B cell (primary cell): ENCODE results near the gene PTPRN2. TPM values are rescaled to one million over a fixed set of nuclear protein-coding genes. Genes with fewer than 3 reads are reported as not detected.

Experiments used
- ATAC-seq: fragments of 200-7000 bp; cut with Tn5 transposase; one replicate; pipeline ENCODE4 v1.10.0; 2021; ENCODE audit warnings: low read depth, mild to moderate bottlenecking, moderate number of reproducible peaks, moderate library complexity
- CTCF ChIA-PET: fragments of 350-600 bp; sonication (Branson Sonifier 250); formaldehyde crosslinking; loops from one replicate; lab custom pipeline; 2021; ENCODE audit warnings: antibody characterized with exemption, inconsistent platforms; lab: Charles Lee
- POLR2A ChIA-PET: fragments of 350-600 bp; sonication (Branson Sonifier 250); formaldehyde crosslinking; loops from one replicate; lab custom pipeline; 2021; ENCODE audit warnings: antibody characterized with exemption; lab: Charles Lee
- DNase-seq: peaks from one replicate; pipeline ENCODE4 v3.0.0; 2013
- H2AFZ ChIP-seq: 2 replicates; pipeline ENCODE4 v1.6.1; 2012; ENCODE audit warnings: mild to moderate bottlenecking, low read depth, low read length; ENCODE audit not compliant: insufficient read depth, poor library complexity, severe bottlenecking
- H3K27ac ChIP-seq, 2 donors: 1 replicate in 1 of 2; 2 replicates in 1 of 2; pipeline ENCODE4 v1.5.1; 2012 to 2013; ENCODE audit warnings: low read length in 2 of 2, mild to moderate bottlenecking in 2 of 2, moderate library complexity in 1 of 2
- H3K27me3 ChIP-seq, 4 experiments: fragments of 200-600 bp in 1 of 4; sonication (generic) in 1 of 4; replicated peaks in 1 of 4; 1 replicate in 2 of 4; 2 replicates in 2 of 4; pipeline versions ENCODE4 v1.6.1 to v1.7.0; 2013 to 2016; ENCODE audit warnings: low read length in 3 of 4, mild to moderate bottlenecking in 2 of 4, mixed read lengths in 1 of 4, moderate library complexity in 1 of 4; ENCODE audit not compliant: insufficient read depth in 4 of 4, control insufficient read depth in 3 of 4; ENCODE audit errors: control extremely low read depth in 1 of 4
- H3K36me3 ChIP-seq, 2 experiments: replicated peaks in 1 of 2; 1 replicate in 1 of 2; 2 replicates in 1 of 2; pipeline versions ENCODE4 v1.6.1 to v1.7.1; 2013; ENCODE audit warnings: low read length in 1 of 2; ENCODE audit not compliant: insufficient read depth in 2 of 2, control insufficient read depth in 1 of 2; ENCODE audit errors: control extremely low read depth in 1 of 2, extremely low read depth in 1 of 2
- H3K4me1 ChIP-seq, 2 donors: fragments of 200-600 bp in 1 of 2; sonication (generic) in 1 of 2; 1 replicate in 1 of 2; 2 replicates in 1 of 2; pipeline versions ENCODE4 v1.5.1 to v1.6.1; 2013 to 2017; ENCODE audit warnings: low read length in 2 of 2; ENCODE audit not compliant: control insufficient read depth in 2 of 2, insufficient read depth in 2 of 2
- H3K4me2 ChIP-seq: replicated peaks from 2 replicates; pipeline ENCODE3; 2012; ENCODE audit warnings: mild to moderate bottlenecking, low read depth, low read length; ENCODE audit not compliant: poor library complexity, severe bottlenecking
- H3K4me3 ChIP-seq, 5 experiments: fragments of 200-600 bp in 1 of 5; sonication (generic) in 1 of 5; 1 replicate in 3 of 5; 2 replicates in 2 of 5; pipeline versions ENCODE4 v1.5.1 to v1.7.0; 2011 to 2016; ENCODE audit warnings: low read length in 4 of 5, mild to moderate bottlenecking in 4 of 5, low read depth in 2 of 5, control low read depth in 1 of 5, moderate library complexity in 1 of 5; ENCODE audit not compliant: insufficient read depth in 1 of 5; ENCODE audit errors: control extremely low read depth in 1 of 5, extremely low read depth in 1 of 5
- H3K79me2 ChIP-seq: fragments of 200-600 bp; sonication (generic); one replicate; pipeline ENCODE4 v1.6.0; 2016; ENCODE audit warnings: low read length; ENCODE audit not compliant: control insufficient read depth, insufficient read depth
- H3K9ac ChIP-seq: fragments of 200-600 bp; sonication (generic); 2 replicates; pipeline ENCODE4 v1.6.1; 2017; ENCODE audit warnings: mild to moderate bottlenecking, low read length, moderate library complexity
- H3K9me3 ChIP-seq, 3 donors: one replicate each; pipeline versions ENCODE4 v1.6.1 to v1.7.1; 2013; ENCODE audit warnings: low read length in 2 of 3; ENCODE audit not compliant: control insufficient read depth in 2 of 3, insufficient read depth in 1 of 3; ENCODE audit errors: control extremely low read depth in 1 of 3
- H4K20me1 ChIP-seq: 2 replicates; pipeline ENCODE4 v1.6.0; 2012; ENCODE audit warnings: mild to moderate bottlenecking, low read length; ENCODE audit not compliant: insufficient read depth, control insufficient read depth, poor library complexity, severe bottlenecking
- H3K27ac Mint-ChIP-seq: one replicate; pipeline ENCODE4 v1.8.0; 2021; ENCODE audit warnings: mixed read lengths
- H3K27me3 Mint-ChIP-seq: one replicate; pipeline ENCODE4 v1.8.0; 2021; ENCODE audit warnings: mixed read lengths
- H3K4me1 Mint-ChIP-seq: one replicate; pipeline ENCODE4 v1.8.0; 2021; ENCODE audit warnings: mixed read lengths
- H3K4me3 Mint-ChIP-seq: one replicate; pipeline ENCODE4 v1.8.0; 2021; ENCODE audit warnings: mixed read lengths
- H3K9me3 Mint-ChIP-seq: one replicate; pipeline ENCODE4 v1.8.0; 2022; ENCODE audit warnings: mixed read lengths; ENCODE audit not compliant: insufficient read depth
- CTCF ChIP-seq: fragments of 200-600 bp; IDR thresholded peaks from one replicate; pipeline ENCODE4 v1.8.0; 2022; ENCODE audit warnings: antibody characterized with exemption, mild to moderate bottlenecking
- EZH2 ChIP-seq: IDR thresholded peaks from 2 replicates; pipeline ENCODE4 v1.6.1; 2012; ENCODE audit warnings: borderline replicate concordance, low read depth, mild to moderate bottlenecking, moderate library complexity, low read length; ENCODE audit not compliant: insufficient read depth, poor library complexity, severe bottlenecking
- WGBS: methylation state at CpG from one replicate; pipeline ENCODE4 v1.1.5; 2013; ENCODE audit warnings: missing lambda C conversion rate; ENCODE audit not compliant: insufficient coverage; 5-methylcytosine and 5-hydroxymethylcytosine counted together
- intact Hi-C: fragments of 100-400 bp; cut with micrococcal nuclease; formaldehyde crosslinking; loops from one replicate; pipeline ENCODE4 v1.10.0; 2022
- polyA plus RNA-seq: library from polyadenylated mRNA; depleted of rRNA; stranded (reverse); fragments of >200 nt; gene quantifications from 2 replicates; pipeline ENCODE4 v1.2.3, GENCODE V29; 2012
- total RNA-seq, 2 donors: library from RNA; stranded (reverse); fragments of 120-200 nt in 1 of 2; gene quantifications; 1 replicate in 1 of 2; 2 replicates in 1 of 2; pipeline versions ENCODE4 v1.2.3 to v1.2.4, GENCODE V29; 2013 to 2022

Gene PTPRN2
- total and polyA plus RNA-seq, 2 donors (not counting 1 experiment from before 2014, with no cell fraction given): 2.0 to 5.0 TPM

- no peaks in the 10 kb centered on the region for H3K27me3 ChIP-seq
- no peak overlapping the region for H3K9ac ChIP-seq
- TF ChIP-seq EZH2 (no peak), CTCF (no peak)
- no peak overlapping the region for H3K4me3 ChIP-seq
- POLR2A ChIA-PET: no interaction called here
- no peak for DNase-seq
- no peaks in the 10 kb centered on the region for H3K79me2 ChIP-seq
- H2AFZ ChIP-seq: no peak overlapping the region
- H3K4me1 ChIP-seq: no peaks in the 10 kb centered on the region
- no peaks in the 10 kb centered on the region for H3K36me3 ChIP-seq
- no peak overlapping the region for H3K4me2 ChIP-seq
- H3K9me3 ChIP-seq: peaks cover 0 to 24% (median 0%) of the 10 kb centered on the region in 3 donors
- peaks cover 3% of the 10 kb centered on the region for H3K9me3 Mint-ChIP-seq
- no peaks in the 10 kb centered on the region for H3K27me3 Mint-ChIP-seq
- CTCF ChIA-PET: no interaction called here
- H3K27ac Mint-ChIP-seq: no peak overlapping the region
- no peak overlapping the region for H3K4me3 Mint-ChIP-seq
- no peak overlapping the region for H3K27ac ChIP-seq
- no peak for ATAC-seq
- intact Hi-C loops: no loop called here
- 96% methylated on average over 12 of the region's 12 CpGs for WGBS
- no peaks in the 10 kb centered on the region for H4K20me1 ChIP-seq
- no peaks in the 10 kb centered on the region for H3K4me1 Mint-ChIP-seq
These were observed 798.5 kb downstream of the PTPRN2 start for GRCh38 chr7:157789094-157789493.

GRCh38 chr7:157788573-157788972 lies 799.0 kb downstream of the PTPRN2 start:
- no peaks in the 10 kb centered on the region for H3K27me3 ChIP-seq
- no peak overlapping the region for H3K27ac ChIP-seq
- no peaks in the 10 kb centered on the region for H4K20me1 ChIP-seq
- no peak overlapping the region for H3K27ac Mint-ChIP-seq
- POLR2A ChIA-PET: no interaction called here
- no peak overlapping the region for H2AFZ ChIP-seq
- no peaks in the 10 kb centered on the region for H3K4me1 Mint-ChIP-seq
- H3K4me1 ChIP-seq: no peaks in the 10 kb centered on the region
- no peak overlapping the region for H3K4me2 ChIP-seq
- CTCF ChIA-PET: no interaction called here
- TF ChIP-seq CTCF: no peak
- TF ChIP-seq EZH2: no peak
- H3K9me3 Mint-ChIP-seq: peaks cover 3% of the 10 kb centered on the region
- H3K9me3 ChIP-seq: peaks cover 0 to 23% (median 0%) of the 10 kb centered on the region in 3 donors
- H3K36me3 ChIP-seq: no peaks in the 10 kb centered on the region
- intact Hi-C loops: no loop called here
- H3K4me3 ChIP-seq: no peak overlapping the region
- no peaks in the 10 kb centered on the region for H3K79me2 ChIP-seq
- H3K9ac ChIP-seq: no peak overlapping the region
- no peaks in the 10 kb centered on the region for H3K27me3 Mint-ChIP-seq
- DNase-seq (no peak), ATAC-seq (no peak)
- H3K4me3 Mint-ChIP-seq: no peak overlapping the region
- 96% methylated on average over 10 of the region's 12 CpGs for WGBS
